Coronary artery (tissue), 2 donors: ENCODE measurements around the gene ATP5PB.
A peak's percentile ranks its signal among the peaks of the same experiment; 100 is the strongest.

Experiments
- DNase-seq: peaks from one replicate; pipeline ENCODE4 v3.0.0-alpha.2; 2017; ENCODE audit warnings: low spot score
- H3K27ac ChIP-seq, 2 donors: fragments of 200-600 bp; sonication (generic); one replicate each; pipeline ENCODE4 v1.5.1; 2016 to 2019
- H3K4me3 ChIP-seq: fragments of 200-600 bp; sonication (generic); 2 replicates; pipeline ENCODE4 v1.5.1; 2016; ENCODE audit warnings: mild to moderate bottlenecking, moderate library complexity
- TF ChIP-seq, protein P1 (sequence below): fragments of 200-600 bp; sonication (generic); IDR thresholded peaks from one replicate; pipeline ENCODE4 v1.5.1; 2019; ENCODE audit warnings: antibody characterized with exemption

ATP5PB gene

DNA sequence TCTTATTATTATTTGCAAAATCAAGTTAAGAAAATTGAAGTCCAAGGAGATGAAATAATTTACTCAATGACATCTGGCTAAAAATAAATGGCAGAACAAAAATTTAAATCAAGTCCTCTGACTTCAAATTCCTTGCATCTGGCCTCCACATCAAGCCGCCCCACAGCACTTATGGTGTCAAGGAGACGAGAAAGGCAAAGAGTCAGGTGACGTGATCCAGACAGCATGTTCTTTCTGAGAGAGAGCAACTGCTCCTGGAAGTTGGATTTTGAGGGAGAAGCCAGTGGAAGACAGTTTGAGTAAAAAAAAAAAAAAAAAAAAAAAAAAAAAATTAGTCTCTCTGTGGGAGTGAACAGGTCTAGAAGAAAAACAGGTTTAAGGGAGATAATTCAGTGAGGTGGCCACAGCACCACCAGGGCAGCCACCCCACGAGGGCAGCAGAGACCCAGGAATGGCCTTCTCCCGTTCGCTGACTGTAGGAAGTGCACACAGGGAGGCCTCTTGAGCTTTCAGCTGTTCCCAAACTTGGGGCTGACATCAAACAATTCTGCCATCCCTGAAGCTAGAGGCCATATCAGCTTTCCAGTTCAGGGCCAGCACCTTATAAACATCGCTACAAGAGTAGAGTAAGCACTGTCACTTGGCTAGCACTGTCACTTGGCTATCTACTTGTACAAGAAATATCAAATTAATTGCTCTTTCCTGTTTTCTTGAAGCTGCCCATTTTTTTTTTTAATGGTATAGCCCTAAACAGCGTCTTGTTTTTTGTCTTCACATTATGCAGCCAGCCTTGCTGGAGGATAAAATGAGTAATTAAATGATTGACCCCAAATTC is 32.3 kb downstream of the ATP5PB start:
- Histone ChIP-seq H3K4me3 (no peak overlapping the region), H3K27ac (peak overlapping the region in 1 of 2 donors; percentile 49)
- no peak for DNase-seq
- TF ChIP-seq, protein P1, sequence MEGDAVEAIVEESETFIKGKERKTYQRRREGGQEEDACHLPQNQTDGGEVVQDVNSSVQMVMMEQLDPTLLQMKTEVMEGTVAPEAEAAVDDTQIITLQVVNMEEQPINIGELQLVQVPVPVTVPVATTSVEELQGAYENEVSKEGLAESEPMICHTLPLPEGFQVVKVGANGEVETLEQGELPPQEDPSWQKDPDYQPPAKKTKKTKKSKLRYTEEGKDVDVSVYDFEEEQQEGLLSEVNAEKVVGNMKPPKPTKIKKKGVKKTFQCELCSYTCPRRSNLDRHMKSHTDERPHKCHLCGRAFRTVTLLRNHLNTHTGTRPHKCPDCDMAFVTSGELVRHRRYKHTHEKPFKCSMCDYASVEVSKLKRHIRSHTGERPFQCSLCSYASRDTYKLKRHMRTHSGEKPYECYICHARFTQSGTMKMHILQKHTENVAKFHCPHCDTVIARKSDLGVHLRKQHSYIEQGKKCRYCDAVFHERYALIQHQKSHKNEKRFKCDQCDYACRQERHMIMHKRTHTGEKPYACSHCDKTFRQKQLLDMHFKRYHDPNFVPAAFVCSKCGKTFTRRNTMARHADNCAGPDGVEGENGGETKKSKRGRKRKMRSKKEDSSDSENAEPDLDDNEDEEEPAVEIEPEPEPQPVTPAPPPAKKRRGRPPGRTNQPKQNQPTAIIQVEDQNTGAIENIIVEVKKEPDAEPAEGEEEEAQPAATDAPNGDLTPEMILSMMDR = peak; percentile 38

DNA sequence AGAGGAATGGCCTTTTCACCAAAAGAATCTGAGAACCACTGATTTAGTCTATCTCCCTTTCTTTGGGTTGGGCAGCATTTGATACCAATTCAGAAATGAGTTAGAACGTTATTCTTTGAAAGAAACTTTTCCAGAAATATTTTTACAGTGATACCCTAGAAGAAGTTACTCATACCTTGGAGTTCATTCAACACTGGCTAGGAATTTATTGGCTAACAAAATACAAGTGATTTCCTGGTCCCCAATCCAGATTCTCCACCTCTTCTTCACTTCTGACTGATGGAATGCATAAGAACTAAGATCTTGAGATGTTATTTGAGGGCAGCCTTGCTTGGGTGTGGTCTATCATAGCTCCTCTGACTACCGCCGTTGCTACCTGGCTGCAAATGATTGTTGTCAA is 33.9 kb downstream of the ATP5PB start:
- Histone ChIP-seq H3K27ac (no peak overlapping the region), H3K4me3 (no peak overlapping the region)
- DNase-seq = no peak
- TF ChIP-seq, protein P1 = no peak

DNA sequence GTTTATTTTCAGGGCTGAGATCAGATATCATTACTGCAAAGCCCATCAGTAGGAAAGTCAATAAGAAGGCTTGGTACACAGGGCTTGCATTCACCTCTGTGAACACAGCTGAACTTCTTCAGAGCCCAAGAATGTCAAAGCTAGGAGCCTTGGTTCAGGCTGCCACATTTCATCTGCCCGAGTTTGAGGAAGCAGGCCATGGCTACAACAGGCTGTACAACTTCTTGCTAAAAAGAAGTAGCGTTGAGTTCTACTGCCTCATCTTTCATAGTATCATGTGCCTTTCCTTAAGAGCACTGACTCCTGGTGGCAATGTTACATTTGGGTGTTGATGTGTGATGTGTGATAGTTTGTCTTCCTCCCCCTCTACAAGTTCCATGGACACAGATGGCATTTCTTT is 34.6 kb downstream of the ATP5PB start:
- no peak for DNase-seq
- Histone ChIP-seq H3K27ac (no peak overlapping the region), H3K4me3 (no peak overlapping the region)
- TF ChIP-seq, protein P1 = no peak

DNA sequence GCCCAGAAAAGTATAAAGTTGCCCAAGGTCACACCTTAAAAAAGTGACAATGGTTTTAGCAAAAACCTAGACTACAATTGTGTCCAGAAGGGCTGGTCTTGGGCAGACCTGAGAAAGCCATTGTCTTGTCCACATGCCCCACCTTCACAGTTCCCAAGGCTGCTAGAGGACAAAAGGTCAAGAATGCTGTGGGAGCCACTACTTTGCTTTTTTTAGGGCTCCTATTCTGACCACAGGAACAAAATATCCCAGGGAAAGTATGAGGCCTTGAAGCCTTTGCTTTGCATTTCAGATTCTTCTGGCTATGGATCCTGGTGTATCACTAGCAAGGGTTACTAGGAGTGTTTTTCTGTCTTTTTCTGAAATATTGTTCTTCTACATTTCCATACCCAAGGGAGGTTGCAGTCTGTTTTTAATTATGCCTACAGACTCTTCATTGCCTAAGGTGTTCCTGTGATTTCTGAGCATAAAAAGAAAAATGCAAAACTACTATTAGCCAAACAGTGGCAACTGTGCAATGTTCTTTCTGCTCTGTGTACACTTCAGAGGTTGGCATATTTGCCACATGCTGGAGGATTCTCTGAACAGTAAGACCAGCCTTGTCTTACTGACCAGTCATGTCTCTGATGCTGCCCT is 35.2 kb downstream of the ATP5PB start:
- Histone ChIP-seq H3K27ac (no peak overlapping the region), H3K4me3 (no peak overlapping the region)
- DNase-seq = no peak
- TF ChIP-seq, protein P1 = no peak

DNA sequence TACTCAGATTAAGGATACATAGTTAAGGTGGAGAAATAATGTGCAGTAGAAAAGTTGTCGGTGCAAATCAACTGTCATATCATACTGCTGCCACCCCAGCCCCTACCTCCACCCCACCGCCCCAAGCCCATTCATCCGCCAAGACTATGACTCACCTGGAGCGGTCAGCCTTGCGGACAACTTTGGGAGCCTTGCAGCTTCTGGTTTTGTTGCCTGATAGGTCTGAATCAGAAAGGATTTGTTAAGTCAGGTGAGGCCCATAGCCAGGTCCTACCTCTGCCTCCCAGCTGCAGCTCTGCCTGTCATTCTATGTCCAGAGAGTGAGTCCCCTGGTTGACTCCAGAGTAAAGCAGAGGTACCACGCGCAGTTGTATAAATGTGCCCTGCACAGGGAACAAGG is 37.2 kb downstream of the ATP5PB start:
- no peak for DNase-seq
- Histone ChIP-seq H3K27ac (no peak overlapping the region), H3K4me3 (no peak overlapping the region)
- TF ChIP-seq, protein P1 = no peak

DNA sequence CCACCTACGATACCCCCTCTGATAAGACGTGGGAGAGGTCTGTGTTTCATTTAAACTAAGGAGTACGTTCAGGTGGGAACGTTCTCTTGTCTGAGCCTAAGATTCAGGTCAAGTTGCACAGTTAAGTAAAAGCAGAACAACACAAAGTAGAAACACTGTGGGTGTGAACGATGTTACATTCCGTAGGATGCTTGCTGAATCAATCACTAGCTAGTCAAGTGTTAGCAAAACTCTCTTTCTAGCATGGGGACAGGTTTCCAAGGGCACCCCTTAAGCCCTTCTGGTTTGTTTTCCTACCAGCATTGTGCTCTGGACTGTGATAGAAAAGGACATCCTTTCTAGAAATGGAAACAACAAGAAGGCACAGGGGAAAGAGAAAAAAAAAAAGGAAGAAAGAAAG is 37.9 kb downstream of the ATP5PB start:
- no peak overlapping the region for H3K4me3 ChIP-seq
- TF ChIP-seq, protein P1 = no peak
- no peak overlapping the region for H3K27ac ChIP-seq
- DNase-seq = no peak

DNA sequence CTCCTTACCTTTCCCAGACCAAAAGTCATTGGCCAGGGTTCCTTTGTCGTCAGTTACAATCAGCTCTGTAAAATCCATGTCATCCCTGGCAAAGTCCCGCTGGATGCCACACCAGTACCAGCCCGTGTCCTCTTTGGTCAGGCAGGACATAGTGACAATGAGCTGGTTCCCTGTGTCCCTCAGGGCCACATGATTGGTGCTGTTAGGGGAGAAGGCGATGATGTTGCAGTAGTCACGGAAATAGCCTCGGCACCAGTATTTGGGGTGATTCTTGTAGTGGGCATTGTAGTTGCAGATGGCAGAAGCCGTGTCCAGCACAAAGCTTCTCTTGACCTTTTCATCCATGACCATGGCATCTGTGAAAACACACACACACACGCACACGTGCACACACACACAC is 39.4 kb downstream of the ATP5PB start:
- Histone ChIP-seq H3K4me3 (no peak overlapping the region), H3K27ac (peak overlapping the region in 1 of 2 donors; percentile 51)
- TF ChIP-seq, protein P1 = no peak
- DNase-seq = no peak
